ENCODE results near the gene RPRD1A.

- no peak for TF ChIP-seq EZH2 (IDR thresholded peaks at IDR 0.05)
- TF ChIP-seq CTCF (IDR thresholded peaks at IDR 0.05 in 2 of 3, conservative IDR thresholded peaks at IDR 0.05 in 1 of 3; ENCODE audit: borderline replicate concordance in 1 of 3, insufficient read depth in 1 of 3, low read depth in 2 of 3, low read length in 2 of 3), result no peak
- TF ChIP-seq YY1 (IDR thresholded peaks at IDR 0.05; ENCODE audit: extremely low read depth, insufficient replicate concordance, low read depth, low read length), result no peak
Measured at GRCh38 chr18:36101943-36102342, 34.6 kb upstream of the RPRD1A start.

Data from HCT116 (cell line).